Ovary (tissue), 9 donors: Measurements from ENCODE around the gene RBM47. TPM values are rescaled to one million over a fixed set of nuclear protein-coding genes. Genes with fewer than 3 reads are reported as not detected.

Experiments used
- DNase-seq, 5 donors: peaks; one replicate each; pipeline ENCODE4 v3.0.0-alpha.2; 2019 to 2020
- H3K27ac ChIP-seq, 2 donors: fragments of 200-600 bp; one replicate each; pipeline versions ENCODE4 v1.5.1 to v1.8.0; 2019 to 2022
- H3K27me3 ChIP-seq: fragments of 200-600 bp; one replicate; pipeline ENCODE4 v1.8.0; 2022
- H3K36me3 ChIP-seq: fragments of 200-600 bp; sonication (generic); one replicate; pipeline ENCODE4 v1.5.1; 2019
- H3K4me1 ChIP-seq: one replicate; pipeline ENCODE4 v1.8.1; 2013; ENCODE audit warnings: mild to moderate bottlenecking, moderate library complexity; ENCODE audit not compliant: insufficient read depth
- H3K4me3 ChIP-seq: fragments of 200-600 bp; sonication (generic); one replicate; pipeline ENCODE4 v1.5.1; 2017
- H3K9me3 ChIP-seq, 2 donors: fragments of 200-600 bp in 1 of 2; sonication (generic) in 1 of 2; one replicate each; pipeline versions ENCODE4 v1.5.1 to v1.8.1; 2013 to 2019; ENCODE audit warnings: mild to moderate bottlenecking in 1 of 2, moderate library complexity in 1 of 2
- CTCF ChIP-seq, 3 donors: fragments of 450-650 bp in 2 of 3; fragments of 200-600 bp in 1 of 3; IDR thresholded peaks; one replicate each; pipeline versions ENCODE4 v1.5.1 to v1.8.0; 2016 to 2022; ENCODE audit warnings: antibody characterized with exemption in 3 of 3, mild to moderate bottlenecking in 1 of 3
- EP300 ChIP-seq: sonication (generic); formaldehyde crosslinking; IDR thresholded peaks from one replicate; pipeline ENCODE4 v1.6.1; 2017; ENCODE audit warnings: antibody characterized with exemption
- POLR2A ChIP-seq: fragments of 450-650 bp; IDR thresholded peaks from one replicate; pipeline ENCODE4 v1.6.1; 2017; ENCODE audit warnings: antibody characterized with exemption, mild to moderate bottlenecking, moderate library complexity
- WGBS, 3 donors: extraction: QIAGEN DNeasy Blood & Tissue Kit in 1 of 3; methylation state at CpG; one replicate each; pipeline versions ENCODE4 v1.1.5 to v1.1.7; 2013 to 2017; 5-methylcytosine and 5-hydroxymethylcytosine counted together
- intact Hi-C, 4 donors: fragments of 100-400 bp; cut with DNase I; formaldehyde crosslinking; loops; one replicate each; pipeline versions ENCODE4 v1.11.0 to v1.15.1; 2022 to 2023
- polyA plus RNA-seq, 2 donors: library from polyadenylated mRNA; stranded (reverse); fragments of 200-250 nt in 1 of 2; fragments of 350-450 nt in 1 of 2; fragmentation: Illumina TruSeq in 1 of 2; extraction: RNeasy Lipid Tissue Mini Kit (QIAGEN cat#74804) in 1 of 2; gene quantifications; one replicate each; pipeline ENCODE4 v1.2.3, GENCODE V29; 2013 to 2014
- total RNA-seq, 7 donors: library from RNA; depleted of rRNA in 2 of 7; stranded (reverse); fragments of >200 nt in 2 of 7; fragmentation: NEBNext Ultra II Directional in 3 of 7; extraction: Animal tissue kit (Norgen Biotek cat#: 25700) in 3 of 7; gene quantifications; one replicate each; pipeline versions ENCODE4 v1.1.0 to v1.2.4, GENCODE V29; 2016 to 2023
- donor health status: DM: no; HTN: no; CAD: no; lungs with moderate emphysema.
- donor health status: DM: no; HTN: no; CAD: no.
- donor health status: Bipolar disorder and iron deficiency.
- donor health status: DM: yes; HTN: yes; CAD: no.
- donor health status: DM: no; HTN: no; CAD: no.
- donor health status: DM: yes; HTN: yes; CAD: no.

Gene RBM47
- total and polyA plus RNA-seq, 9 donors = 2.7 to 92.8 (median 10.3) TPM

GRCh38 chr4:40466789-40467188 is 162.9 kb downstream of the RBM47 start:
- no peaks in the 10 kb centered on the region for H3K36me3 ChIP-seq
- no peak overlapping the region for H3K4me3 ChIP-seq
- intact Hi-C loops = no loop called here
- H3K27me3 ChIP-seq = no peaks in the 10 kb centered on the region
- TF ChIP-seq CTCF (IDR thresholded peaks at IDR 0.05) (no peak), EP300 (no peak), POLR2A (no peak)
- H3K27ac ChIP-seq = no peak overlapping the region
- no peaks in the 10 kb centered on the region for H3K4me1 ChIP-seq
- 75 to 91% (median 90%) methylated on average over 1 of the region's 1 CpG for WGBS, 3 donors
- no peak for DNase-seq
- H3K9me3 ChIP-seq = no peaks in the 10 kb centered on the region

- no peak for TF ChIP-seq POLR2A
- DNase-seq = no peak
- H3K27me3 ChIP-seq = no peaks in the 10 kb centered on the region
- no peak overlapping the region for H3K27ac ChIP-seq
- intact Hi-C loops = no loop called here
- 42 to 57% (median 53%) methylated on average over 5 of the region's 5 CpGs for WGBS, 3 donors
- no peaks in the 10 kb centered on the region for H3K9me3 ChIP-seq
- no peak overlapping the region for H3K4me3 ChIP-seq
- no peaks in the 10 kb centered on the region for H3K36me3 ChIP-seq
- no peaks in the 10 kb centered on the region for H3K4me1 ChIP-seq
Observed at GRCh38 chr4:40462326-40462725, 167.3 kb downstream of the RBM47 start.

DNA sequence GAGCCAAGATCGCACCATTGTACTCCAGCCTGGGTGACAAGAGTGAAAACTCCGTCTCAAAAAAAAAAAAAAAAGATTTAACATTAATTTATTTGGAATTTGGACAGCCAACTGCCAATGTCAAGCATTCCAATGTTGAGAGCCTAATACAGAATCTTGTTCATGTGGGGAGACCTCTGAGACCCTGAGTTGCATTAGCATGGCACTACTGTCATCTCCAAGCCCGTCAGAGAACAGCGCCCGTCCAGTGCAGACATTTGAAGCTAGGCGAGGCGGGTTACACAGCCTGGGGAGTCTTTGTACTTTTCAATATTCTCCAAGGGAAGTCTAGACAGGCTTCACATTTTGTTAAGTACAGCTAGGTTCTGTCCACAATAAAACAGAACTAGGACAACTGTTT is 167.8 kb downstream of the RBM47 start:
- Histone ChIP-seq H3K27me3 (no peaks in the 10 kb centered on the region), H3K36me3 (no peaks in the 10 kb centered on the region), H3K27ac (no peak overlapping the region), H3K9me3 (no peaks in the 10 kb centered on the region), H3K4me1 (no peaks in the 10 kb centered on the region), H3K4me3 (no peak overlapping the region)
- 87 to 93% (median 91%) methylated on average over 7 of the region's 7 CpGs for WGBS, 3 donors
- intact Hi-C loops = no loop called here
- TF ChIP-seq EP300 (no peak), POLR2A (no peak), CTCF (IDR thresholded peaks at IDR 0.05) (no peak)
- no peak for DNase-seq

GRCh38 chr4:40461062-40461461 is 168.6 kb downstream of the RBM47 start:
- no peak for DNase-seq
- intact Hi-C loops = no loop called here
- Histone ChIP-seq H3K36me3 (no peaks in the 10 kb centered on the region), H3K9me3 (no peaks in the 10 kb centered on the region), H3K27ac (no peak overlapping the region), H3K4me1 (no peaks in the 10 kb centered on the region), H3K4me3 (no peak overlapping the region), H3K27me3 (no peaks in the 10 kb centered on the region)
- 87 to 91% (median 89%) methylated on average over 4 of the region's 4 CpGs for WGBS, 3 donors
- no peak for TF ChIP-seq EP300
- no peak for TF ChIP-seq POLR2A
- no peak for TF ChIP-seq CTCF (IDR thresholded peaks at IDR 0.05)

DNA sequence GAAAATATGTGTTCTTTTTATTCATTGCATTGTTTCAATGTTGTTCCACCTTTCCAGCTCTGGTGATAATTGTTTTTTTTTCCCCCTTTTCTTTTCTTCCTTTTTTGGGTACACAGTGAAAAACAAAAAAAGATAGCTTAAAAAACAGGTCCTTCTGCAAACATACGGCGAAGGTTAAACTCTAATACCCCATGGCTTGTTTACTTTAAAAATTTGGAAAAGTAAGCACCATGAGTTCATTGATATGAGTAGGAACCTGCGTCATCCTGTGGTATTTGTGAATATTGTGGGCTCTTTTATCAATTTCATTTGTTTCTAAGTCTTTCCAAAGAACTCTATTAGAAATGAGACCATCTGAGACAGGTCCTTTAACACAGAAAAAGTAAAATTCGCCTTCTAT is 171.0 kb downstream of the RBM47 start:
- Histone ChIP-seq H3K36me3 (no peaks in the 10 kb centered on the region), H3K4me3 (no peak overlapping the region), H3K27ac (no peak overlapping the region), H3K4me1 (no peaks in the 10 kb centered on the region), H3K27me3 (no peaks in the 10 kb centered on the region), H3K9me3 (no peaks in the 10 kb centered on the region)
- DNase-seq = no peak
- WGBS, 3 donors = 21 to 60% (median 24%) methylated on average over 4 of the region's 4 CpGs
- TF ChIP-seq POLR2A = no peak
- TF ChIP-seq CTCF (IDR thresholded peaks at IDR 0.05) = no peak
- intact Hi-C loops = no loop called here
